HEK293 (cell line): ENCODE measurements around the gene PPM1G.
A peak's percentile ranks its signal among the peaks of the same experiment; 100 is the strongest.

Experiments used
- HOXC10 ChIP-seq: sonication (generic); formaldehyde crosslinking; IDR thresholded peaks from 2 replicates; pipeline ENCODE4 v1.8.1; 2023; ENCODE audit warnings: mild to moderate bottlenecking, missing genetic modification reagents
- HOXD13 ChIP-seq: sonication (generic); formaldehyde crosslinking; IDR thresholded peaks from 2 replicates; pipeline ENCODE4 v1.8.0; 2022; ENCODE audit warnings: missing genetic modification reagents, borderline replicate concordance
- KLF7 ChIP-seq: fragments of 450-650 bp; formaldehyde crosslinking; IDR thresholded peaks from 2 replicates; pipeline ENCODE4 v1.5.1; 2016; ENCODE audit warnings: missing biosample characterization, missing genetic modification characterization, borderline replicate concordance
- PRDM4 ChIP-seq: fragments of 450-650 bp; formaldehyde crosslinking; IDR thresholded peaks from 2 replicates; pipeline ENCODE4 v1.5.1; 2017; ENCODE audit warnings: missing biosample characterization, missing genetic modification characterization
- SP7 ChIP-seq: fragments of 450-650 bp; formaldehyde crosslinking; IDR thresholded peaks from 2 replicates; pipeline ENCODE4 v1.5.1; 2016; ENCODE audit warnings: missing biosample characterization, missing genetic modification characterization
- TCF7L2 ChIP-seq: IDR thresholded peaks from 2 replicates; pipeline ENCODE4 v1.6.1; 2011; ENCODE audit warnings: low read depth, mild to moderate bottlenecking, inconsistent platforms, low read length, moderate library complexity, borderline replicate concordance
- TRIM28 ChIP-seq: IDR thresholded peaks from 2 replicates; pipeline ENCODE4 v1.6.1; 2011; ENCODE audit warnings: low read length, control low read depth, borderline replicate concordance
- ZBTB21 ChIP-seq: fragments of 450-650 bp; formaldehyde crosslinking; IDR thresholded peaks from 2 replicates; pipeline ENCODE4 v1.5.1; 2017; ENCODE audit warnings: missing biosample characterization, missing genetic modification characterization
- ZBTB8A ChIP-seq: fragments of 450-650 bp; formaldehyde crosslinking; IDR thresholded peaks from 2 replicates; pipeline ENCODE4 v1.5.1; 2016; ENCODE audit warnings: missing biosample characterization, missing genetic modification characterization
- ZEB2 ChIP-seq: fragments of 450-650 bp; formaldehyde crosslinking; IDR thresholded peaks from 2 replicates; pipeline ENCODE4 v1.5.1; 2016; ENCODE audit warnings: missing biosample characterization, missing genetic modification characterization
- ZFHX2 ChIP-seq: fragments of 450-650 bp; formaldehyde crosslinking; conservative IDR thresholded peaks from 2 replicates; pipeline ENCODE4 v1.5.1; 2016; ENCODE audit warnings: missing biosample characterization, missing genetic modification characterization
- ZNF221 ChIP-seq: fragments of 450-650 bp; formaldehyde crosslinking; IDR thresholded peaks from 2 replicates; pipeline ENCODE4 v1.5.1; 2017; ENCODE audit warnings: missing biosample characterization, missing genetic modification characterization, borderline replicate concordance
- ZNF248 ChIP-seq: fragments of 450-650 bp; formaldehyde crosslinking; IDR thresholded peaks from 2 replicates; pipeline ENCODE4 v1.5.1; 2017; ENCODE audit warnings: missing biosample characterization, missing genetic modification characterization
- ZNF335 ChIP-seq: fragments of 450-650 bp; formaldehyde crosslinking; conservative IDR thresholded peaks from 2 replicates; pipeline ENCODE4 v1.5.1; 2016; ENCODE audit warnings: missing biosample characterization, missing genetic modification characterization
- ZNF341 ChIP-seq: fragments of 450-650 bp; formaldehyde crosslinking; IDR thresholded peaks from 2 replicates; pipeline ENCODE4; 2016; ENCODE audit warnings: low read depth, missing biosample characterization, missing genetic modification characterization
- ZNF37A ChIP-seq: fragments of 450-650 bp; IDR thresholded peaks from 2 replicates; pipeline ENCODE4 v1.5.1; 2018; ENCODE audit warnings: missing biosample characterization, missing genetic modification characterization
- ZNF394 ChIP-seq: fragments of 450-650 bp; formaldehyde crosslinking; IDR thresholded peaks from 2 replicates; pipeline ENCODE4 v1.5.1; 2016; ENCODE audit warnings: missing biosample characterization, missing genetic modification characterization, mild to moderate bottlenecking, moderate library complexity, borderline replicate concordance
- ZNF416 ChIP-seq: fragments of 450-650 bp; formaldehyde crosslinking; IDR thresholded peaks from 2 replicates; pipeline ENCODE4 v1.5.1; 2016; ENCODE audit warnings: missing biosample characterization, missing genetic modification characterization
- ZNF426 ChIP-seq: fragments of 450-650 bp; formaldehyde crosslinking; IDR thresholded peaks from 2 replicates; pipeline ENCODE4 v1.5.1; 2017; ENCODE audit warnings: missing biosample characterization, missing genetic modification characterization, mild to moderate bottlenecking, inconsistent platforms, moderate library complexity
- ZNF488 ChIP-seq: fragments of 450-650 bp; formaldehyde crosslinking; IDR thresholded peaks from 2 replicates; pipeline ENCODE4 v1.5.1; 2016; ENCODE audit warnings: missing biosample characterization, missing genetic modification characterization
- ZNF501 ChIP-seq: fragments of 450-650 bp; formaldehyde crosslinking; IDR thresholded peaks from 2 replicates; pipeline ENCODE4 v1.5.1; 2016; ENCODE audit warnings: missing biosample characterization, missing genetic modification characterization
- ZNF529 ChIP-seq: fragments of 450-650 bp; formaldehyde crosslinking; IDR thresholded peaks from 2 replicates; pipeline ENCODE4 v1.5.1; 2017; ENCODE audit warnings: missing genetic modification characterization, missing biosample characterization; ENCODE audit not compliant: insufficient replicate concordance
- ZNF530 ChIP-seq: fragments of 450-650 bp; formaldehyde crosslinking; IDR thresholded peaks from 2 replicates; pipeline ENCODE4 v1.5.1; 2016; ENCODE audit warnings: low read depth, missing biosample characterization, missing genetic modification characterization
- ZNF544 ChIP-seq: fragments of 450-650 bp; formaldehyde crosslinking; IDR thresholded peaks from 2 replicates; pipeline ENCODE4 v1.5.0; 2017; ENCODE audit warnings: missing biosample characterization, missing genetic modification characterization
- ZNF549 ChIP-seq: fragments of 450-650 bp; IDR thresholded peaks from 2 replicates; pipeline ENCODE4 v1.5.1; 2018; ENCODE audit warnings: missing biosample characterization, missing genetic modification characterization, mild to moderate bottlenecking, inconsistent platforms, moderate library complexity
- ZNF621 ChIP-seq: fragments of 450-650 bp; formaldehyde crosslinking; IDR thresholded peaks from 2 replicates; pipeline ENCODE4 v1.5.1; 2017; ENCODE audit warnings: missing biosample characterization, missing genetic modification characterization
- ZNF658 ChIP-seq: fragments of 450-650 bp; formaldehyde crosslinking; IDR thresholded peaks from 2 replicates; pipeline ENCODE4; 2016; ENCODE audit warnings: missing biosample characterization, missing genetic modification characterization
- ZNF843 ChIP-seq: fragments of 450-650 bp; formaldehyde crosslinking; IDR thresholded peaks from 2 replicates; pipeline ENCODE4 v1.5.1; 2016; ENCODE audit warnings: missing biosample characterization, missing genetic modification characterization
- ZSCAN18 ChIP-seq: fragments of 450-650 bp; formaldehyde crosslinking; IDR thresholded peaks from 2 replicates; pipeline ENCODE4 v1.5.1; 2016; ENCODE audit warnings: missing biosample characterization, missing genetic modification characterization
- TF ChIP-seq, protein P1 (sequence below): fragments of 450-650 bp; formaldehyde crosslinking; IDR thresholded peaks from 2 replicates; pipeline ENCODE4 v1.5.1; 2016; ENCODE audit warnings: missing biosample characterization, missing genetic modification characterization, borderline replicate concordance

PPM1G gene

DNA sequence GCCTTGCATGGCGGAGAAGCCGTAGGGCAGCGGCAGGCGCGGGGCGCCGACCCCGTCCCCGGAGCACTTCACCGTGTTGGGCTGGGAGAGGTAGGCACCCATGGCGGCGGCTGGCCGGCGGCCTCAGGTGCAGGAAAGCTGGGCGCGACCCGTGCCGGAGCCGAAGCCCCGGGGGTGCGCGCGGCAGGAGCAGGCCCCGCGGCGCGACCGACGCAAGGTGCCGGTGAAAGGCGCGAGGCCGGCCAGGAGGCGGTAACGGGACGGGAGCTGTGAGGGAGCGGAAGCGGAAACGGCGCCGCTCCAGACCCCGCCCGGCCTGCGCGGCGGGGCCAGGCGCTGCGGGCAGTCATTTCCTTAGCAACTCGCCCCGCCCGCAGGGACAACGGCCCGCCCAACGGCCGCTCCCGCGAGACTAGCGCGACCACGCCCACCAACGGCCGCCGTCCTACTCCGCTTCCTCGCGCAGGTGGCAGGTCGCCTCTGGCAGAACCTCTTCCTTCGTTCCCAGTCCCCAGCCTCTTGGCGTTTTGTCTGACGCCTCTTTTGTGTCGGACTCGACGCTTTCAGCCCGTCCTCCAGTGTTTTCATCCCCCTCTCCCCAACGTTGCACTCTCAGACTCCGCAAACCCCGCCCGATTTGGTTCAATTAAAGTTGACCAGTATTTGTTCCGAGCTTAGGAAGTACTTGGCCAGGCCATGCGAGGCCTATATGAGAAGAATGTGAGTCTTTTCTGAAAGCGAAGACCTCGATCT, at the start of gene PPM1G (continued):
- TF ChIP-seq ZNF248 (tag by site-specific recombination) (no peak), ZNF426 (tag by site-specific recombination) (no peak), ZNF221 (tag by site-specific recombination) (no peak), TCF7L2 (no peak), ZNF488 (tag by site-specific recombination) (no peak), ZNF394 (no peak), ZEB2 (tag by site-specific recombination) (no peak), KLF7 (tag by site-specific recombination) (no peak), ZNF530 (tag by site-specific recombination) (no peak), ZNF544 (tag by site-specific recombination) (no peak), PRDM4 (tag by site-specific recombination) (0 out of 2 replicates have a peak, but pooled peaks have one; percentile 14), HOXD13 (no peak), ZNF549 (tag by site-specific recombination) (no peak), TRIM28 (no peak), ZNF843 (tag by site-specific recombination) (peak; percentile 36; the same call in 1 of the 2 replicates), ZNF335 (tag by site-specific recombination) (peak; percentile 14), ZSCAN18 (no peak), ZNF37A (tag by site-specific recombination) (no peak), ZFHX2 (tag by site-specific recombination) (0 out of 2 replicates have a peak, but pooled peaks have one; percentile 5), ZNF416 (tag by site-specific recombination) (no peak), ZNF529 (tag by site-specific recombination) (no peak), ZBTB21 (no peak), ZBTB8A (tag by site-specific recombination) (0 out of 2 replicates have a peak, but pooled peaks have one; percentile 39), HOXC10 (CRISPR knock-in tag) (no peak), ZNF341 (tag by site-specific recombination) (no peak), ZNF501 (tag by site-specific recombination) (peak; percentile 76; the same call in 1 of the 2 replicates), ZNF658 (no peak), SP7 (tag by site-specific recombination) (peak; percentile 62; the same call in 1 of the 2 replicates), ZNF621 (no peak)
- TF ChIP-seq, protein P1, sequence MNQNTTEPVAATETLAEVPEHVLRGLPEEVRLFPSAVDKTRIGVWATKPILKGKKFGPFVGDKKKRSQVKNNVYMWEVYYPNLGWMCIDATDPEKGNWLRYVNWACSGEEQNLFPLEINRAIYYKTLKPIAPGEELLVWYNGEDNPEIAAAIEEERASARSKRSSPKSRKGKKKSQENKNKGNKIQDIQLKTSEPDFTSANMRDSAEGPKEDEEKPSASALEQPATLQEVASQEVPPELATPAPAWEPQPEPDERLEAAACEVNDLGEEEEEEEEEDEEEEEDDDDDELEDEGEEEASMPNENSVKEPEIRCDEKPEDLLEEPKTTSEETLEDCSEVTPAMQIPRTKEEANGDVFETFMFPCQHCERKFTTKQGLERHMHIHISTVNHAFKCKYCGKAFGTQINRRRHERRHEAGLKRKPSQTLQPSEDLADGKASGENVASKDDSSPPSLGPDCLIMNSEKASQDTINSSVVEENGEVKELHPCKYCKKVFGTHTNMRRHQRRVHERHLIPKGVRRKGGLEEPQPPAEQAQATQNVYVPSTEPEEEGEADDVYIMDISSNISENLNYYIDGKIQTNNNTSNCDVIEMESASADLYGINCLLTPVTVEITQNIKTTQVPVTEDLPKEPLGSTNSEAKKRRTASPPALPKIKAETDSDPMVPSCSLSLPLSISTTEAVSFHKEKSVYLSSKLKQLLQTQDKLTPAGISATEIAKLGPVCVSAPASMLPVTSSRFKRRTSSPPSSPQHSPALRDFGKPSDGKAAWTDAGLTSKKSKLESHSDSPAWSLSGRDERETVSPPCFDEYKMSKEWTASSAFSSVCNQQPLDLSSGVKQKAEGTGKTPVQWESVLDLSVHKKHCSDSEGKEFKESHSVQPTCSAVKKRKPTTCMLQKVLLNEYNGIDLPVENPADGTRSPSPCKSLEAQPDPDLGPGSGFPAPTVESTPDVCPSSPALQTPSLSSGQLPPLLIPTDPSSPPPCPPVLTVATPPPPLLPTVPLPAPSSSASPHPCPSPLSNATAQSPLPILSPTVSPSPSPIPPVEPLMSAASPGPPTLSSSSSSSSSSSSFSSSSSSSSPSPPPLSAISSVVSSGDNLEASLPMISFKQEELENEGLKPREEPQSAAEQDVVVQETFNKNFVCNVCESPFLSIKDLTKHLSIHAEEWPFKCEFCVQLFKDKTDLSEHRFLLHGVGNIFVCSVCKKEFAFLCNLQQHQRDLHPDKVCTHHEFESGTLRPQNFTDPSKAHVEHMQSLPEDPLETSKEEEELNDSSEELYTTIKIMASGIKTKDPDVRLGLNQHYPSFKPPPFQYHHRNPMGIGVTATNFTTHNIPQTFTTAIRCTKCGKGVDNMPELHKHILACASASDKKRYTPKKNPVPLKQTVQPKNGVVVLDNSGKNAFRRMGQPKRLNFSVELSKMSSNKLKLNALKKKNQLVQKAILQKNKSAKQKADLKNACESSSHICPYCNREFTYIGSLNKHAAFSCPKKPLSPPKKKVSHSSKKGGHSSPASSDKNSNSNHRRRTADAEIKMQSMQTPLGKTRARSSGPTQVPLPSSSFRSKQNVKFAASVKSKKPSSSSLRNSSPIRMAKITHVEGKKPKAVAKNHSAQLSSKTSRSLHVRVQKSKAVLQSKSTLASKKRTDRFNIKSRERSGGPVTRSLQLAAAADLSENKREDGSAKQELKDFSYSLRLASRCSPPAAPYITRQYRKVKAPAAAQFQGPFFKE: no peak
